ENCODE data around the gene TNFRSF14.
A peak's percentile ranks its signal among the peaks of the same experiment; 100 is the strongest.

Gene TNFRSF14

GRCh38 chr1:2589431-2590232 is 33.5 kb downstream of the TNFRSF14 start:
- DNase-seq (ENCODE audit: low spot score in 2 of 2) (no peak), ATAC-seq (no peak)
- Mint-ChIP-seq H3K36me3 (peaks cover 11% of the 10 kb centered on the region), H3K27ac (no peak overlapping the region), H3K4me3 (no peak overlapping the region), H3K9me3 (no peaks in the 10 kb centered on the region), H3K4me1 (peaks cover 15% of the 10 kb centered on the region)

DNA sequence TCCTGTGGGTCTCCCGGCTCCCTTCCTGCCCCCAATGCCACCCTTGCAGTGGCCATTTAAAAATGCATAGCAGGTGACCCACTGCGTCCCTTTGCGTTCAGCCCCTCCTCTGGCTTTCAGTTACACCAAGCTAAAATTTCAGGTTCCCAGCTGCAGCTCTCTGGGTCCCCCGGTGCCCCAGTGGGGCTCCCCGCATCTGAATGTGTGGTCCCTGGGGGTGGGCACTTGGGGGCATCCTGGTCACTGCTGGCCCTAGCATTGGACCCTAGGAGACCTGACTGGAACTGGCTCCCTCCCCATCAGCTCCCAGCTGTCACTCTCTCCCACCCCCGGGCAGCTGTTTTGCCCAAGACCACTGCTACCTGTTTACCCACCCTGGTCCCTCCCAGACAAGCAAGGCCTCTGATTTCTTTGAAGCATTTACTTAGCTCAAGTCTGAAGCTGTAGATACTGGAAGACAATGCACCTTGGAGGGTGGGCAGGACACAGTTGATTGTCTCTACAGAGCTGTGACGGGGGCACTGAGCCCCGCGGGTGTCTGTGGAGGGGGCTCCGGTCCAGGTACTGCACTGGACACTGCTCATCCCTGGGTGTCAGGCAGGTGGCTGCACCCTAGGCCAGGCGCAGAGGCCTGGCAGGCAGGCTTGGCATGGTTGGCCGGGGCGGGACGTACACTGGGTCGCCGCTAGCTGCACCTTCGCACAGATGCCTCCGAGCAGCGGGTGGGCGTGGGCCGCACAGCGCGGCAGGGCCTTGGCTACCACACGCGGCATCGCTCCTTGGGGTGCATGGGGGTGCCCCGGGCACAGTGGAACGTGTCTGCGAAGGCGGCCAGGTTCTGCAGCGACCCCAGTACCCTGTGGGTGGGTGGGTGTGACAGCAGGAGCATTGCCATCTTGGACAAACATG is 34.3 kb downstream of the TNFRSF14 start:
- H3K4me1 Mint-ChIP-seq: peaks cover 6% of the 10 kb centered on the region
- no peaks in the 10 kb centered on the region for H3K9me3 Mint-ChIP-seq
- H3K36me3 Mint-ChIP-seq: peaks cover 8% of the 10 kb centered on the region
- ATAC-seq: no peak
- H3K27ac Mint-ChIP-seq: no peak overlapping the region
- DNase-seq (ENCODE audit: low spot score in 2 of 2): no peak
- no peak overlapping the region for H3K4me3 Mint-ChIP-seq

GRCh38 chr1:2591233-2591580 is 35.0 kb downstream of the TNFRSF14 start:
- peaks cover 6% of the 10 kb centered on the region for H3K4me1 Mint-ChIP-seq
- H3K27ac Mint-ChIP-seq: no peak overlapping the region
- ATAC-seq (no peak), DNase-seq (ENCODE audit: low spot score in 2 of 2) (no peak)
- no peaks in the 10 kb centered on the region for H3K9me3 Mint-ChIP-seq
- H3K36me3 Mint-ChIP-seq: peaks cover 3% of the 10 kb centered on the region
- no peak overlapping the region for H3K4me3 Mint-ChIP-seq

- H3K9me3 Mint-ChIP-seq: no peaks in the 10 kb centered on the region
- H3K36me3 Mint-ChIP-seq: no peaks in the 10 kb centered on the region
- H3K4me1 Mint-ChIP-seq: peaks cover 6% of the 10 kb centered on the region
- H3K4me3 Mint-ChIP-seq: no peak overlapping the region
- ATAC-seq (no peak), DNase-seq (ENCODE audit: low spot score in 2 of 2) (no peak)
- H3K27ac Mint-ChIP-seq: no peak overlapping the region
Observed at GRCh38 chr1:2591581-2592261, 35.5 kb downstream of the TNFRSF14 start.

- no peaks in the 10 kb centered on the region for H3K9me3 Mint-ChIP-seq
- ATAC-seq (no peak), DNase-seq (ENCODE audit: low spot score in 2 of 2) (no peak)
- H3K36me3 Mint-ChIP-seq: no peaks in the 10 kb centered on the region
- H3K4me3 Mint-ChIP-seq: no peak overlapping the region
- H3K27ac Mint-ChIP-seq: peak overlapping the region; percentile 50
- peaks cover 7% of the 10 kb centered on the region for H3K4me1 Mint-ChIP-seq
Observed at GRCh38 chr1:2592672-2593071, 36.5 kb downstream of the TNFRSF14 start.

DNA sequence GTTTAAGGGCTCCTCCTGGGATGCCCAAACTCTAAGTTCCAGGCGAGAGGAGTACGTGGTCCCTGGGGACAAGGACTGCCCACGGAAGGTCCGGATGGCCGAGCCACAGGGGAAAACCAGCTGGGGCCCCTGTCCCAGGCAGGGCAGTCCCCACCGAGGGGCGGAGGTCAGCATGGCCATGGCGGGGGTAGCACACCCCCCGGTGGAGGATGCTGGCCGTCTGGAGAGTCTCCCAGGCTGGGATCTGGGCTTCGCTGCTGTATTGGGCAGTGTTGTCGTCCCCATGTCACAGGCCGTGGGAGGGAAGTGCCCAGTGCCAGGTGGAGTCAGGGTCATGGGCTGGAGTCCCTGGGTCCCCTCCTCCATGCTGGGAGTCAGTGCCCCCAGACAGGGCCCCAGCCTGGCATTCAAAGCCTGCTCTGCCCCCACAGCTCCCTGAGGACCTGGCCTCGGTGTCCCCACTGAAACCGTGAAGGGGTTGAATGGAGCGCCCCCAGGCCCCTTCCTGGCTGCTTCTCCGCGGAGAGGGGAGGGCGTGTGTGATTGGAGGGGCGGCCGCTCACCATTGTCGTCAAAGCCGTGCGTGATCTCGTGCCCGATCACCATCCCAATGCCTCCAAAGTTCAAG is 37.2 kb downstream of the TNFRSF14 start:
- Mint-ChIP-seq H3K4me3 (no peak overlapping the region), H3K27ac (peak overlapping the region; percentile 50), H3K4me1 (peaks cover 7% of the 10 kb centered on the region), H3K36me3 (no peaks in the 10 kb centered on the region), H3K9me3 (no peaks in the 10 kb centered on the region)
- ATAC-seq (no peak), DNase-seq (ENCODE audit: low spot score in 2 of 2) (no peak)

DNA sequence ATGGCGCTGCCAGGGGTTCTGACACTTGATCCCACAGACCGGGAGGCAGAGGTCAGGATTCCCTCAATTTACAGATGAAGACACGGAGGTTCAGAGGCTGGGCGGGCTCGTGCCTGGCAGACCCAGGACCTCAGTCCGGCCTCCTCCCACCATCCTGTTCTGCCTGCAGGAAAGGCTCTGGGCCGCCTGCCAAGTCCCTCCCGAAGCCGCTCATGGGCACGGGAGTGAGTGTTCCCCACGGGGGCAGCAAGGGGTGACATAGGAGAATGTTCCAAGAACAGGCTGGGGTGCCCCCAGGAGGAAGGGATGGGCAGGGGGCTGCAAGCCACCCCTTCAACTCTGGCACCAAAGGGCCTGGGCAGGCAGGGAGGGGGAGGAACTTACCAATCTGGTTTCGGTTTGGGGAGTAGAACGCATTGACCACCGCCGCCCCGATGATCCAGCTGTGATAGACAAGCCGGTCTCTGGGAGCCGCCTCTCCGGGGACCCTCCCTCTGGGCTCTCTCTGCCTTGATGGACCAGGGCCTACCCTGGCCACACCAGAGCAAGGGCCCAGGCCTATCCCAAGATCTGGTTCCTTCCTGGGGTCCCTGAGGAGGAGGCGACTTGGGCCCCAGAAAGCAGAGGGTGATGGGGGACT is 38.0 kb downstream of the TNFRSF14 start:
- Mint-ChIP-seq H3K4me1 (peaks cover 7% of the 10 kb centered on the region), H3K9me3 (no peaks in the 10 kb centered on the region), H3K27ac (no peak overlapping the region), H3K36me3 (no peaks in the 10 kb centered on the region), H3K4me3 (no peak overlapping the region)
- ATAC-seq (no peak), DNase-seq (ENCODE audit: low spot score in 2 of 2) (no peak)

- no peak overlapping the region for H3K27ac Mint-ChIP-seq
- peaks cover 7% of the 10 kb centered on the region for H3K4me1 Mint-ChIP-seq
- DNase-seq (ENCODE audit: low spot score in 2 of 2) (no peak), ATAC-seq (no peak)
- no peaks in the 10 kb centered on the region for H3K36me3 Mint-ChIP-seq
- H3K9me3 Mint-ChIP-seq: no peaks in the 10 kb centered on the region
- no peak overlapping the region for H3K4me3 Mint-ChIP-seq
Observed at GRCh38 chr1:2594641-2595131, 38.5 kb downstream of the TNFRSF14 start.

- no peak overlapping the region for H3K4me3 Mint-ChIP-seq
- no peaks in the 10 kb centered on the region for H3K9me3 Mint-ChIP-seq
- H3K4me1 Mint-ChIP-seq: peaks cover 7% of the 10 kb centered on the region
- ATAC-seq: no peak
- H3K27ac Mint-ChIP-seq: no peak overlapping the region
- DNase-seq (ENCODE audit: low spot score in 2 of 2): no peak
- no peaks in the 10 kb centered on the region for H3K36me3 Mint-ChIP-seq
Observed at GRCh38 chr1:2595261-2595811, 39.2 kb downstream of the TNFRSF14 start.

- Mint-ChIP-seq H3K27ac (no peak overlapping the region), H3K36me3 (no peaks in the 10 kb centered on the region), H3K4me1 (peaks cover 7% of the 10 kb centered on the region), H3K4me3 (no peak overlapping the region), H3K9me3 (no peaks in the 10 kb centered on the region)
- DNase-seq (ENCODE audit: low spot score in 2 of 2): no peak
- peak; percentile 11 for ATAC-seq
Observed at GRCh38 chr1:2595812-2596529, 39.8 kb downstream of the TNFRSF14 start.

DNA sequence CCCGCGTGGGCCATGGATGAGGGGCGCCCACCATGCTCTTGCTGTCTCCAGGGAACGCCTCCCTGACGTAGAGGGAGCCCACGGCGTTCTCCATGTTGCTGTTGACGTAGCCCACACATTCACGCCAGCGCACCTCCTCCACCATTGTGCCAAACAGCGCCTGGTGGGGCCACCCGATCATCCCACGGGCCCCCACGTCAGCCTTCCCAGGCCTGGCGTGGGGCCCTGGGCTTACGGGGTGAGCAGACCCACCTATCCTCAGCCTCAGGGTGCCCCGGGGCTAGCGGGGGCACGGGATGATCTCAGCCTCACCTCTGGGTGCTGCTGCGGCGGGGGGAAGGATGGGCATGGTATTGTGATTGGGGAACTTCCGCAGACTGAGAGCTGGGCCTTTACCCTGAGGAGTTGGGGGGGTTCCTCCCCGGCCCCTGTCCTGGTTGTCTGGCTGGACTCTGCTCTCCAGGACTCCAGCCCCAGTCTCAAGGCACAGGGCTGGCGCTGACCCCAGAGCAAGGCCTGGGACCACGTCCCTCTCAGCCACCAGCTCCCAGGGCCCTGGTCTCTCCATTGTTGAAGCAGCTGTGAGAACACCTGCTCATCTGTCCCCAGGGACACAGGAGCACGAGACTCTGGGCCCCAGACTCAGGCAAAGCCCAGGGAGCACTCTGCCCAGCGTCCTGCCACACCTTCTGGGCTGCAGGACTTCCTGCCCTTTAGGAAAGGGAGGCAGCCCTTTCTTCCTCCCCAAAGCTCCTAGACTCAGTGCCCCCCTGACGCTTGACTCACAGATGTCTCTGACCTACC is 40.6 kb downstream of the TNFRSF14 start:
- H3K9me3 Mint-ChIP-seq: no peaks in the 10 kb centered on the region
- peaks cover 7% of the 10 kb centered on the region for H3K4me1 Mint-ChIP-seq
- no peaks in the 10 kb centered on the region for H3K36me3 Mint-ChIP-seq

DNA sequence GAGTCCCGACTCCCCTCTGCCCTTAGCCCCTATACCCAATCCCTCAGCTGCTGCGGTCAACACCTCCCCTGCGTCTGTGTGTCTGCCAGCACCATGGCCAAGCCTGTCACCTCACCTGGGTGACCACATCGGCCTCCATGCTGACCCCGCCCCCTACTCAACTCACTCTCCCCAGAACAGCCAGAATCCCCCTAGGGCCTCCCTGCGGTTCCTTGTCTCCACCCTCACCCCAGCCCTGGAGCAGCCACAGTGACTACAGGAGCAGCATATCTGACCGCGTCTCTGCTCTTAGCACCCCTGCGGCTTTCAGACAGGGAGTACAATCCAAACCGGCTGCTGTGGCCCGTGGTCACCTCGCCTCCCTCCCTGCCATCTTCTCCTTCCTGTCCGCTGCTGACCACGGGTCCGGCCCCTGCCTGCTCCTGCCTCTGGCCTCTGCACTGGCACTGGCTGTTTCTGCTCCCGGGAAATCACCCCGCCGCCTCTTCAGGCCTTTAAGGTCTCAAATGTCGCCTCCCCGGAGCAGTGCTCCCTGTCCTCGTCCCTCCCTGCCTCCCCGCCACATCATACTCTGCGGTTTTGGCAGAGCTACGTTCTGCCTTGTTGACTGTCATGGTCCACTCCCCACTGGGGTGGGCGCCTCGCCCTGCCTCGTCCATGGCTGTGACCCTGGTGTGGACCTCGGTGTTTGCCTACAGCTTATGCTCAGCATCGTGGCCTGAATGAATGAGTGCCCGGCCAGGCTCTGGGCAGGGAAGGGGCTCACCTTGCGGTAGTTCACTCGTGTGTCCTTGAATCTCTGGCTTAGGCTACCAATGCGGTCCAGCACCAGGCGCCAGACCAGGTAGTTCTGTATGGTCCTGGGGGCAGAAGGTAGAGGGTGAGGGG is 41.5 kb downstream of the TNFRSF14 start:
- ATAC-seq: no peak
- Mint-ChIP-seq H3K4me3 (no peak overlapping the region), H3K27ac (peak overlapping the region; percentile 3)

More for the DNA sequence above, 40.6 kb downstream of the TNFRSF14 start:
- Mint-ChIP-seq H3K27ac (no peak overlapping the region), H3K4me3 (no peak overlapping the region)
- ATAC-seq (no peak), DNase-seq (ENCODE audit: low spot score in 2 of 2) (no peak)

More for the DNA sequence above, 41.5 kb downstream of the TNFRSF14 start:
- H3K9me3 Mint-ChIP-seq: no peaks in the 10 kb centered on the region
- peaks cover 12% of the 10 kb centered on the region for H3K4me1 Mint-ChIP-seq
- no peak for DNase-seq (ENCODE audit: low spot score in 2 of 2)
- H3K36me3 Mint-ChIP-seq: no peaks in the 10 kb centered on the region

Measured in stimulated activated effector memory CD8-positive, alpha-beta T cell treated with anti-CD3 and anti-CD28 coated beads, Interleukin-12 subunit alpha, Interleukin-12 subunit beta, amount 100 ng/mL, for 72 hours (primary cell).